Left hindlimb (tissue), 1 donor: ENCODE data around the gene CENPVL2.
"Not testable (repeated sequence)": the region's sequence is repeated elsewhere in the genome, so short reads cannot be mapped to it uniquely, and the experiment has no call there.

Experiments used
- DNase-seq: peaks from one replicate; pipeline ENCODE4 v3.0.0-alpha.2; 2018

CENPVL2 gene

GRCh38 chrX:51682720-51683062 is at the start of gene CENPVL2:
TSS of gene CENPVL2 (minus strand) at chrX:51682831. CDS start at chrX:51682831, 0 bp downstream.
- DNase-seq: not testable (repeated sequence)

- no peak for DNase-seq
Observed at GRCh38 chrX:51728202-51728601, 45.6 kb upstream of the CENPVL2 start.

DNA sequence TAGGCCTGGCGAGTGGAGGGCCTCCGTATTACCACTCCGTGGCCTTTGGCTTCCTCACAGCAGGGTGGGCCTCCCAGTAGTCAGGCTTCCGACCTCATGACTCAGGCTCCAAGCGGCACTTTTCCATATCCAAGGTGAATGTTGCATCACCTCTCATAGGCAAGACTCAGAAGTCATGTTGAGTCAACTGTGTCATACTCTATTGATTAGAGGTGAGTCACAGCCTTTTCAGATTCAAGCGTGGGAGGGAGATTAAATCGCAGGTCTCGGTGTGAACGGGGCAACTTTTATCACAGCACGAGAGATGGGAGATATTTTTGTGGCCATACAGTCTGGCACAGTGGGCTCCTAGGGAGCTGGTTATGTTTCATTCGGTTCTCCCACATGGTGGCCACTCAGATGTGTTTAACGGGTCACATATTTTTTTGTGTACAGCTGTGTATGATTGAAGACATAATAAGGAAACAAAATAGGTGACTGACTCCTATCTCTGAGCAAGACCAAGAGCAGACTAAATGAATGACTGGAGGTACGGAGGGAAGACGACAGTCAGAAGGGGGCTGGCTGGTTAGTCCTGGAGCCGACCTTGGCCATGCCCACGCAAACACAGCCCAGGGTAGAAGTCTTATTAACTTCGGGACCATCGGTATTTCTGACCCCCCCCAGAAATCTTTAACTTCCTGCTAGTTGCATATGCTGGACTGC is 30.5 kb upstream of the CENPVL2 start:
- DNase-seq: not testable (repeated sequence)

DNA sequence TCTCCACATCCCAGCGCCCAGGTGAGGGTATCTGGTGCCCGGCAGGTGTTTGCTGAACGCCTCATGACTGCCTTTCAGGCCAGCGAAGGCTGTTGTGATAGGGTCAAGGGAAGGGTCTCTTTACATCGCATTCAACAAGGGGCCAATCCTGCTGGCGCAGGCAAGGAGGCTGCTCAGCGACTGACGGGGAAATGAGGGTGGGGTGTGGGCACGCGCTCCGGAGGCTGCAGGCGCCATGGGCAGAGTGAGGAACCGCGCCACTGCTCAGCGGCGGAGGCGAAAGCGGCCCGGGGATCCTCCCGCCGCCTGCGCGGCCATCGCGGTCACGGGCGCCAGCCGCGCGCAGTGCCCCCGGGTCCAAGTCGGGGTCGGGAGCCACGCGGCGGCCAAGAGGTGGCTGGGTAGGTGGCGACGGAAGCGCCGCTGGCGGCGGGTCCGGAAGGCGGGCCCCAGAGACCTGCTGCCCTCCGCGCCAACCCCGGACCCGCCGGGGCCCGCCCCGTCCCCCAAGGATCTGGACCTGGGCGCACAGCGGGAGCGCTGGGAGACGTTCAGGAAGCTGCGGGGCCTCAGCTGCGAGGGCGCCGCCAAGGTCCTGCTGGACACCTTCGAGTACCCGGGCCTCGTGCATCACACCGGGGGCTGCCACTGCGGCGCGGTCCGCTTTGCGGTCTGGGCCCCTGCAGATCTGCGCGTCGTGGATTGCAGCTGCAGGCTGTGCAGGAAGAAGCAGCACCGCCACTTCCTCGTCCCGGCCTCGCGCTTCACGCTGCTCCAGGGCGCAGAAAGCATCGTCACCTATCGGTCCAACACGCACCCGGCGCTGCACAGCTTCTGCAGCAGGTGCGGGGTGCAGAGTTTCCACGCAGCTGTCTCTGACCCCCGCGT is 27.9 kb upstream of the CENPVL2 start, which contains the start of gene CENPVL1:
TSS of gene CENPVL1 (plus strand) at position 236 of the 888 bp plus-strand sequence. CDS start at position 236, 0 bp downstream.
- not testable (repeated sequence) for DNase-seq

DNA sequence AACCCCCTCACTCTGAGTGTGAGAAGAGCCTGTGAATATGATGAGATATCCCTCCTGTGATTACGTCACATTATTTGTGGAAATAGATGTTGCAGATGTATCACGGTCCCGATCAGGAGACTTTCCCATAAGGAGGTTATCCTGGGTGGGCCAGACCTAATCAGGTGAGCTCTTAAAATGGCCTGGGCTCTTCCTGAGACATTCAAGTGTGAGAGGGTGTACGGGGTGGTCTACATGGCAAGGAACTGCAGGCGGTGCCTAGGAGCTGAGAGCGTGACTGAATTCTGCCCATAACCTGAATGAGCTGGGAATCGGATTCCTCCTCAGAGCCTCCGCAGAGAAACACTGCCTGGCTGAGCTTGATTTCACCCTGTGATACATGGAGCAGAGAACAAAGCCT is 14.8 kb upstream of the CENPVL2 start:
- no peak for DNase-seq

GRCh38 chrX:51694254-51694653 is 11.6 kb upstream of the CENPVL2 start:
- DNase-seq: no peak

GRCh38 chrX:51681808-51682719 is 567 bp downstream of the CENPVL2 start:
- DNase-seq: not testable (repeated sequence)

DNA sequence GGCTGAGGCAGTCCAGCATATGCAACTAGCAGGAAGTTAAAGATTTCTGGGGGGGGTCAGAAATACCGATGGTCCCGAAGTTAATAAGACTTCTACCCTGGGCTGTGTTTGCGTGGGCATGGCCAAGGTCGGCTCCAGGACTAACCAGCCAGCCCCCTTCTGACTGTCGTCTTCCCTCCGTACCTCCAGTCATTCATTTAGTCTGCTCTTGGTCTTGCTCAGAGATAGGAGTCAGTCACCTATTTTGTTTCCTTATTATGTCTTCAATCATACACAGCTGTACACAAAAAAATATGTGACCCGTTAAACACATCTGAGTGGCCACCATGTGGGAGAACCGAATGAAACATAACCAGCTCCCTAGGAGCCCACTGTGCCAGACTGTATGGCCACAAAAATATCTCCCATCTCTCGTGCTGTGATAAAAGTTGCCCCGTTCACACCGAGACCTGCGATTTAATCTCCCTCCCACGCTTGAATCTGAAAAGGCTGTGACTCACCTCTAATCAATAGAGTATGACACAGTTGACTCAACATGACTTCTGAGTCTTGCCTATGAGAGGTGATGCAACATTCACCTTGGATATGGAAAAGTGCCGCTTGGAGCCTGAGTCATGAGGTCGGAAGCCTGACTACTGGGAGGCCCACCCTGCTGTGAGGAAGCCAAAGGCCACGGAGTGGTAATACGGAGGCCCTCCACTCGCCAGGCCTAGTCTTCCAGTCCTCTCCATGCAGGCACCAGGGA is 2.8 kb downstream of the CENPVL2 start:
- DNase-seq: not testable (repeated sequence)

GRCh38 chrX:51665981-51666380 is 16.6 kb downstream of the CENPVL2 start:
- no peak for DNase-seq

GRCh38 chrX:51643377-51643776 is 39.3 kb downstream of the CENPVL2 start:
- DNase-seq: no peak

DNA sequence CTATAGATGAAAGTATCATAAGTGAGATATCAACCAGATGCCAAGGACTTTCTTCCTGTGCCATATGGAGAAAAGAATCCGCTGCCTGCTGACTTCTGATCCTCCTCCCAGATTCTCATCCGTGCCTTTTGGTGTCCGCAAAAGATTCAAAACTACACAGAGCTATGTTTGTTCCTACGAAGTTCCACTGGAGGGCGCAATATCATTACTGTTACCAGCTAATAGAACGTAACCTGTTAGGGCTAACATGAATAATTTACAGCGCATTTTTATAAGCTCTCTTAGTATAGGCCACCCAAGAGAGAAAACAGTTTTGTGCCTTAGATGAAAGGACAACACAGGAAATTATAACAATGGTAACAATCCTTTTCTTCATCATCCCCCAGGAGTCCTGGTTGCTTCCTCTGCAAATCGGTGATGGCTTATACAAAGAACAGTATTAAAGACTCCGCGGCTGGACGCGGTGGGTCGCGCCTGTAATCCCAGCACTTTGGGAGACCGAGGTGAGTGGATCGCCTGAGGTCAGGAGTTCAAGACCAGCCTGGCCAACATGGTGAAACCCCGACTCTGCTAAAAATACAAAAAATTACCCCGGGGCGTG is 41.1 kb downstream of the CENPVL2 start:
- DNase-seq: no peak

DNA sequence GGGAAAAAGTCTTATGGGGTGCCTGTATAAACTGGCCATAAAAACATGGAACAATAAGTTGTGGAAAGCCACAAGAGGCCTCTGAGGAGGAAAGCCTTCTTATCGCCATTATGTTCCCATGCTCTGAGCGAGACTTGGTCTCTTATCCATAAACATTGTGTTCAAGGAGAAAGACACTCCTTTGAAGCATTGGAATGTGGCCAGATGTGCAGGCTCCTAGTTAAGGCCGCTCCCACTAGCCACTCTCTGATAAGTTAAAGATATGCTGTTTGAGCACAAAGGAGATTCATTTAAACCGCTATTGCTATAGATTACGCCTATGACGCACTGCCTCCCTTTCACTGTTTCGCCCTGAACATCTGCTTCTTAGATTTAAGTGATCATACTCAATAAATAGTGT is 46.1 kb downstream of the CENPVL2 start:
- DNase-seq: not testable (repeated sequence)
